Smooth muscle cell (in vitro differentiated cells): ENCODE results near the gene VIPR2. TPM values are rescaled to one million over a fixed set of nuclear protein-coding genes. Genes with fewer than 3 reads are reported as not detected.

ENCODE experiments used
- DNase-seq: peaks from one replicate; lab custom pipeline; 2025; ENCODE audit not compliant: unreplicated experiment; lab: John Stamatoyannopoulos, UW
- H2AFZ ChIP-seq: fragments of 200-600 bp; sonication (generic); 2 replicates; pipeline ENCODE4 v1.6.0; 2016; ENCODE audit warnings: antibody characterized with exemption, low read depth, mild to moderate bottlenecking
- H3F3A ChIP-seq: fragments of 200-600 bp; sonication (generic); 2 replicates; pipeline ENCODE4 v1.6.0; 2017; ENCODE audit warnings: antibody characterized with exemption, low read depth
- H3K27ac ChIP-seq: fragments of 200-600 bp; sonication (generic); 2 replicates; pipeline ENCODE4 v1.5.1; 2016; ENCODE audit warnings: low read depth, mild to moderate bottlenecking
- H3K27me3 ChIP-seq: fragments of 200-600 bp; sonication (generic); 2 replicates; pipeline ENCODE4 v1.6.1; 2016; ENCODE audit warnings: low read depth, mild to moderate bottlenecking
- H3K36me3 ChIP-seq: fragments of 200-600 bp; sonication (generic); 2 replicates; pipeline ENCODE4 v1.5.1; 2016; ENCODE audit warnings: low read depth
- H3K4me1 ChIP-seq: fragments of 200-600 bp; sonication (generic); 2 replicates; pipeline ENCODE4 v1.5.1; 2016; ENCODE audit warnings: low read depth
- H3K4me2 ChIP-seq: fragments of 200-600 bp; sonication (generic); 2 replicates; pipeline ENCODE4 v1.6.0; 2016; ENCODE audit warnings: mild to moderate bottlenecking
- H3K4me3 ChIP-seq: fragments of 200-600 bp; sonication (generic); 2 replicates; pipeline ENCODE4 v1.5.1; 2016; ENCODE audit warnings: mild to moderate bottlenecking
- H3K79me2 ChIP-seq: fragments of 200-600 bp; sonication (generic); 2 replicates; pipeline ENCODE4 v1.6.0; 2016; ENCODE audit warnings: low read depth, mild to moderate bottlenecking
- H3K9ac ChIP-seq: fragments of 200-600 bp; sonication (generic); 2 replicates; pipeline ENCODE4 v1.6.0; 2016; ENCODE audit warnings: low read depth
- H3K9me3 ChIP-seq: fragments of 200-600 bp; sonication (generic); replicated peaks from 2 replicates; pipeline ENCODE4 v1.5.1; 2016; ENCODE audit warnings: low read depth
- H4K20me1 ChIP-seq: fragments of 200-600 bp; sonication (generic); 2 replicates; pipeline ENCODE4 v1.6.0; 2016; ENCODE audit warnings: low read depth
- WGBS: methylation state at CpG from one replicate; pipeline ENCODE4 v1.1.7; 2016; ENCODE audit warnings: low lambda C conversion rate; 5-methylcytosine and 5-hydroxymethylcytosine counted together
- polyA plus RNA-seq: library from polyadenylated mRNA; unstranded; fragments of >200 nt; fragmentation: Nextera tagmentation; extraction: Ambion mirVana; gene quantifications from 2 replicates; pipeline ENCODE4 v1.2.1, GENCODE V29; 2016
- total RNA-seq: library from RNA; depleted of rRNA; stranded (reverse); fragments of >200 nt; gene quantifications from 2 replicates; pipeline ENCODE4 v1.2.3, GENCODE V29; 2014
- TF ChIP-seq, protein P1 (sequence below): fragments of 200-600 bp; sonication (generic); IDR thresholded peaks from 2 replicates; pipeline ENCODE4 v1.5.1; 2017; ENCODE audit warnings: borderline replicate concordance, mild to moderate bottlenecking, antibody characterized with exemption; ENCODE audit not compliant: insufficient read depth, poor library complexity, severe bottlenecking

VIPR2 gene
- total and polyA plus RNA-seq, 2 experiments from 2014 or later, result not detected

DNA sequence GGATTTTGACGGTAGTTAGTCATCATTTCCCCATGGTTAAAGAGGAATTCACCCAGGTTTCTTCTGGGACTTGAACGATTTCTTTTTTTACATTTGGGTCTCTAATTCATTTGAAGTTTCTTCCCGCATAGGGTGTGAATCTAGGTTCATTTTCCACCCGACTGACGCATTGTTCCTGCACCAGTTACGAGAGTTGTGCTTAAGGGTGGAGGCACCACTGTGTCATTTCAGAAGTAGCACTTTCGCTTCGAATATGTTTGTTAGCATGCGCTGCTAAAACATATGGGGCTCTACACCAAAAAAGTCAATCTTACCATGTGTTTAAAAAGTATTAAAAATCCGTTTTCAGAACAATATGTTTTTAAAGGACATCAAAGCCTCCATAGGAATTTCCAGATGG is 140.3 kb downstream of the VIPR2 start:
- no peaks in the 10 kb centered on the region for H3F3A ChIP-seq
- no peaks in the 10 kb centered on the region for H3K36me3 ChIP-seq
- no peak overlapping the region for H3K27ac ChIP-seq
- H3K4me1 ChIP-seq, result no peaks in the 10 kb centered on the region
- 88% methylated on average over 10 of the region's 10 CpGs for WGBS
- H3K27me3 ChIP-seq, result no peaks in the 10 kb centered on the region
- no peak overlapping the region for H3K4me3 ChIP-seq
- no peaks in the 10 kb centered on the region for H3K9me3 ChIP-seq
- H3K79me2 ChIP-seq, result no peaks in the 10 kb centered on the region
- no peak overlapping the region for H3K9ac ChIP-seq
- DNase-seq, result no peak
- TF ChIP-seq, protein P1, sequence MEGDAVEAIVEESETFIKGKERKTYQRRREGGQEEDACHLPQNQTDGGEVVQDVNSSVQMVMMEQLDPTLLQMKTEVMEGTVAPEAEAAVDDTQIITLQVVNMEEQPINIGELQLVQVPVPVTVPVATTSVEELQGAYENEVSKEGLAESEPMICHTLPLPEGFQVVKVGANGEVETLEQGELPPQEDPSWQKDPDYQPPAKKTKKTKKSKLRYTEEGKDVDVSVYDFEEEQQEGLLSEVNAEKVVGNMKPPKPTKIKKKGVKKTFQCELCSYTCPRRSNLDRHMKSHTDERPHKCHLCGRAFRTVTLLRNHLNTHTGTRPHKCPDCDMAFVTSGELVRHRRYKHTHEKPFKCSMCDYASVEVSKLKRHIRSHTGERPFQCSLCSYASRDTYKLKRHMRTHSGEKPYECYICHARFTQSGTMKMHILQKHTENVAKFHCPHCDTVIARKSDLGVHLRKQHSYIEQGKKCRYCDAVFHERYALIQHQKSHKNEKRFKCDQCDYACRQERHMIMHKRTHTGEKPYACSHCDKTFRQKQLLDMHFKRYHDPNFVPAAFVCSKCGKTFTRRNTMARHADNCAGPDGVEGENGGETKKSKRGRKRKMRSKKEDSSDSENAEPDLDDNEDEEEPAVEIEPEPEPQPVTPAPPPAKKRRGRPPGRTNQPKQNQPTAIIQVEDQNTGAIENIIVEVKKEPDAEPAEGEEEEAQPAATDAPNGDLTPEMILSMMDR, result no peak
- H4K20me1 ChIP-seq, result no peaks in the 10 kb centered on the region
- H3K4me2 ChIP-seq, result no peak overlapping the region
- no peak overlapping the region for H2AFZ ChIP-seq

DNA sequence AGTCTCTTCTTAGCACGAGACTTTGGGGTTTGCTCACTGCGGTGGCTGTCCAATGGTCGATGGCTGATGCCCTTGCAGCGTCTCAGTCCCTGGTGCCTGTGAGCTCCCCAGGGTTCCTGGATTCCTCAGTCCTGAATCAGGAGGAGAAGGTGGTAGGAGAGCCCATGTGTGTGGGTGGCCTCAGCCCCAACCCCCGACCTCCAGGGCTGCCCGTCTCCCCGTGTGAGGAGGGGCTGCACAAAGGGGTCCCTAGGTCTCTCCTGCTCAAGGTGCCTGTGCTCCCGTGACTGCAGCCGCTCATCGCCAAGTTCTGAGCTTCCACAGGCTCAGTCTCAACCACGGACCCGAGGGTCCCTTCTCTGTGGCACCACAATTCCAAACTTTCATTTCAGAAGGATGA is 142.9 kb downstream of the VIPR2 start:
- Histone ChIP-seq H3K79me2 (no peaks in the 10 kb centered on the region), H3K9me3 (no peaks in the 10 kb centered on the region), H3K4me2 (no peak overlapping the region), H3K4me3 (no peak overlapping the region), H3K4me1 (no peaks in the 10 kb centered on the region), H3K36me3 (no peaks in the 10 kb centered on the region), H2AFZ (no peak overlapping the region), H3K27ac (no peak overlapping the region), H4K20me1 (no peaks in the 10 kb centered on the region), H3K27me3 (peaks cover 6% of the 10 kb centered on the region), H3K9ac (no peak overlapping the region), H3F3A (no peaks in the 10 kb centered on the region)
- no peak for DNase-seq
- WGBS, result 93% methylated on average over 12 of the region's 12 CpGs
- TF ChIP-seq, protein P1, result no peak

DNA sequence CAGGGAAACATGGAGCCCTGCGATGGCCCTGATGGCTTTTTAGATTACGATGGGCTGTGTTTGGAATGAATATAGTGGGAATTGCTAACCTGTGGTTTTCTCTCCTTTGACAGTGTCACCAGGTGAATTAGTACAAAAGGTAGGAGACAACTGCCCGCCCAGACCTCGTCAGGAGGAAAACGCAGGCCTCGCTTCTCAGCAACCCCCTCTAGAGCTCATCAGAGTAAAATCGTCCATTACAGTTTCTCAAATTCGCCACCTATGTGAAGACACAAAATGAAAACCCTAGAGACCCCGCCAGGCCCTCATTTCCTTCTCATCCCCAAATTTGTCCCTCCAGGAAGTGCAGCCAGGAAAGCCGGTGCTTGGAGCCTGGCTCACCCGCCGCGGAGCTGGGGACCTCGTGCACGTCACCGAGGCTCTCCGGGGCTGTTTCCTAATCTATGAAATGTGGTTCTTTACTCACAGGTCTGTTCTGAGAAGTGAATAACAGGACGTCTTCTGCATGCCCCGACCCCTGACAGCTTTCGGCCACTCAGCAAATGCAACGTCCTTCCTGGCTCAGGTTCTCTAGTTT is 143.7 kb downstream of the VIPR2 start:
- H3K36me3 ChIP-seq, result no peaks in the 10 kb centered on the region
- H3F3A ChIP-seq, result no peaks in the 10 kb centered on the region
- no peaks in the 10 kb centered on the region for H4K20me1 ChIP-seq
- no peaks in the 10 kb centered on the region for H3K9me3 ChIP-seq
- no peaks in the 10 kb centered on the region for H3K79me2 ChIP-seq
- no peak overlapping the region for H3K4me2 ChIP-seq
- H3K4me1 ChIP-seq, result no peaks in the 10 kb centered on the region
- H3K27me3 ChIP-seq, result peaks cover 14% of the 10 kb centered on the region
- no peak overlapping the region for H3K9ac ChIP-seq
- 73% methylated on average over 21 of the region's 21 CpGs for WGBS
- TF ChIP-seq, protein P1, result no peak
- H3K4me3 ChIP-seq, result no peak overlapping the region
- DNase-seq, result no peak
- no peak overlapping the region for H3K27ac ChIP-seq
- H2AFZ ChIP-seq, result no peak overlapping the region

DNA sequence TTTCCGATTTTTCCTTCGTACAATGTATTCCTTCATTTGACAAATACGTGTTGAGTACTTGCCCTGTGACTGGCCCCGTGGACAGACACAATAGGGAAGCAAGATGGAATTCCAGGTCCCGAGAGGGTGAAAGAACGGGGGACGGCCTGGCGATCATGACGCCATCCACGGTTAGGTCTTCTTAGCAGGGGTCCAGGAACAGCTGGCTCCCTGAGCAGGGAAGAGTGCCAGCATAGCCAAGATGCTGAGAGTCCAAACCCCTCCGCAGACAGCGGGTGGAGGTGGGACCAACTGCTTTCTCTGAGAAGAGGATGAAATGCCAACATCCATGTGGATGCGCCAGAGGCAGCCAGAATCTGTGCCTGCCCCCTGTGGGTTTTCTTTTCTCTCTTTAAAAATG is 144.6 kb downstream of the VIPR2 start:
- Histone ChIP-seq H3K4me2 (no peak overlapping the region), H3K4me3 (no peak overlapping the region), H2AFZ (no peak overlapping the region), H3F3A (no peaks in the 10 kb centered on the region), H3K27ac (no peak overlapping the region), H3K79me2 (no peaks in the 10 kb centered on the region), H3K9ac (no peak overlapping the region), H4K20me1 (no peaks in the 10 kb centered on the region), H3K4me1 (no peaks in the 10 kb centered on the region), H3K27me3 (peaks cover 21% of the 10 kb centered on the region), H3K36me3 (no peaks in the 10 kb centered on the region), H3K9me3 (no peaks in the 10 kb centered on the region)
- TF ChIP-seq, protein P1, result no peak
- no peak for DNase-seq
- WGBS, result 81% methylated on average over 13 of the region's 13 CpGs
